WTC11 (cell line): ENCODE measurements around the gene ADAP1.

Source experiments
- CREB1 ChIP-seq: sonication (generic); formaldehyde crosslinking; IDR thresholded peaks from 2 replicates; pipeline ENCODE4 v1.8.0; 2023; ENCODE audit warnings: mild to moderate bottlenecking, missing genetic modification reagents
- CREM ChIP-seq: sonication (generic); formaldehyde crosslinking; IDR thresholded peaks from 2 replicates; pipeline ENCODE4 v1.8.1; 2022; ENCODE audit warnings: mild to moderate bottlenecking, missing genetic modification reagents, moderate library complexity
- FOXJ3 ChIP-seq: sonication (generic); formaldehyde crosslinking; IDR thresholded peaks from 2 replicates; pipeline ENCODE4 v1.9.0; 2021; ENCODE audit warnings: missing genetic modification reagents, mild to moderate bottlenecking, borderline replicate concordance
- FOXP1 ChIP-seq: sonication (generic); formaldehyde crosslinking; IDR thresholded peaks from 2 replicates; pipeline ENCODE4 v1.8.0; 2022; ENCODE audit warnings: missing genetic modification reagents, mild to moderate bottlenecking, moderate library complexity, borderline replicate concordance
- HMGA2 ChIP-seq: fragments of 250-450 bp; sonication (Bioruptor Pico); IDR thresholded peaks from 2 replicates; pipeline ENCODE4 v1.4.0; 2021; ENCODE audit warnings: mild to moderate bottlenecking, moderate library complexity
- NR1H2 ChIP-seq: sonication (generic); formaldehyde crosslinking; IDR thresholded peaks from 2 replicates; pipeline ENCODE4 v1.9.0; 2021; ENCODE audit warnings: mild to moderate bottlenecking, moderate library complexity, missing genetic modification reagents
- ZNF416 ChIP-seq: fragments of 250-450 bp; sonication (Bioruptor Pico); IDR thresholded peaks from 2 replicates; pipeline ENCODE4 v1.9.0; 2021; ENCODE audit warnings: mild to moderate bottlenecking, inconsistent platforms
- TF ChIP-seq, protein P1 (sequence below): sonication (generic); formaldehyde crosslinking; IDR thresholded peaks from 2 replicates; pipeline ENCODE4 v1.8.0; 2023; ENCODE audit warnings: mild to moderate bottlenecking, missing genetic modification reagents
- TF ChIP-seq, protein P2 (sequence below): sonication (generic); formaldehyde crosslinking; conservative IDR thresholded peaks from 2 replicates; pipeline ENCODE4 v1.8.1; 2022; ENCODE audit warnings: mild to moderate bottlenecking, missing genetic modification reagents
- TF ChIP-seq, protein P3 (sequence below): fragments of 200-600 bp; IDR thresholded peaks from 2 replicates; pipeline ENCODE4 v1.8.0; 2022; ENCODE audit warnings: antibody characterized with exemption
- TF ChIP-seq, protein P4 (sequence below): sonication (generic); formaldehyde crosslinking; IDR thresholded peaks from 2 replicates; pipeline ENCODE4 v1.8.1; 2023; ENCODE audit warnings: mild to moderate bottlenecking, missing genetic modification reagents, moderate library complexity
- TF ChIP-seq, protein P5 (sequence below): sonication (generic); formaldehyde crosslinking; IDR thresholded peaks from 2 replicates; pipeline ENCODE4 v1.8.0; 2022; ENCODE audit warnings: mild to moderate bottlenecking, missing genetic modification reagents
- TF ChIP-seq, protein P6 (sequence below): sonication (generic); formaldehyde crosslinking; IDR thresholded peaks from 2 replicates; pipeline ENCODE4 v1.8.0; 2022; ENCODE audit warnings: mild to moderate bottlenecking, missing genetic modification reagents

DNA sequence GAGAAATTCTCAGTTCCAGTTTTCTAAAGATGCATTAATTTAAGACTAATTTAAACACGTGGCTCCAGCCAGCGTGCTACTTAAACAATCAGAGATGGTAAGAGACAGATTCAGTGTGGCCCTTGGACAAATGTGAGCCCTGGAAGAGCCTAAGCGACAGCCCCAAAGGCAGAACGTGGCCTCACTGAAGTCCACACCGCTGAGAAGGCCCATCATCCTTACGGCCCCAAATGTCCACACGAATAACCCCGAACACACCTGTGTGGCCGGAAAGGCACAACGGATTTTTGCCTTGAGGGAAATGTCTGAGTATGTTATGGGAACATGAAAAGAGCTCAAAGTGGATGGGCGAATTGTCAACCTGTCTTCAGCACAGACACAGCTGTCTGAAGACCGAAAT lies 17.6 kb upstream of the ADAP1 start:
- TF ChIP-seq, protein P1, sequence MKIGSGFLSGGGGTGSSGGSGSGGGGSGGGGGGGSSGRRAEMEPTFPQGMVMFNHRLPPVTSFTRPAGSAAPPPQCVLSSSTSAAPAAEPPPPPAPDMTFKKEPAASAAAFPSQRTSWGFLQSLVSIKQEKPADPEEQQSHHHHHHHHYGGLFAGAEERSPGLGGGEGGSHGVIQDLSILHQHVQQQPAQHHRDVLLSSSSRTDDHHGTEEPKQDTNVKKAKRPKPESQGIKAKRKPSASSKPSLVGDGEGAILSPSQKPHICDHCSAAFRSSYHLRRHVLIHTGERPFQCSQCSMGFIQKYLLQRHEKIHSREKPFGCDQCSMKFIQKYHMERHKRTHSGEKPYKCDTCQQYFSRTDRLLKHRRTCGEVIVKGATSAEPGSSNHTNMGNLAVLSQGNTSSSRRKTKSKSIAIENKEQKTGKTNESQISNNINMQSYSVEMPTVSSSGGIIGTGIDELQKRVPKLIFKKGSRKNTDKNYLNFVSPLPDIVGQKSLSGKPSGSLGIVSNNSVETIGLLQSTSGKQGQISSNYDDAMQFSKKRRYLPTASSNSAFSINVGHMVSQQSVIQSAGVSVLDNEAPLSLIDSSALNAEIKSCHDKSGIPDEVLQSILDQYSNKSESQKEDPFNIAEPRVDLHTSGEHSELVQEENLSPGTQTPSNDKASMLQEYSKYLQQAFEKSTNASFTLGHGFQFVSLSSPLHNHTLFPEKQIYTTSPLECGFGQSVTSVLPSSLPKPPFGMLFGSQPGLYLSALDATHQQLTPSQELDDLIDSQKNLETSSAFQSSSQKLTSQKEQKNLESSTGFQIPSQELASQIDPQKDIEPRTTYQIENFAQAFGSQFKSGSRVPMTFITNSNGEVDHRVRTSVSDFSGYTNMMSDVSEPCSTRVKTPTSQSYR (CRISPR knock-in tag), result no peak
- TF ChIP-seq, protein P2, sequence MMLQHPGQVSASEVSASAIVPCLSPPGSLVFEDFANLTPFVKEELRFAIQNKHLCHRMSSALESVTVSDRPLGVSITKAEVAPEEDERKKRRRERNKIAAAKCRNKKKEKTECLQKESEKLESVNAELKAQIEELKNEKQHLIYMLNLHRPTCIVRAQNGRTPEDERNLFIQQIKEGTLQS (CRISPR knock-in tag), result no peak
- no peak for TF ChIP-seq ZNF416 (CRISPR knock-in tag)
- TF ChIP-seq, protein P3, sequence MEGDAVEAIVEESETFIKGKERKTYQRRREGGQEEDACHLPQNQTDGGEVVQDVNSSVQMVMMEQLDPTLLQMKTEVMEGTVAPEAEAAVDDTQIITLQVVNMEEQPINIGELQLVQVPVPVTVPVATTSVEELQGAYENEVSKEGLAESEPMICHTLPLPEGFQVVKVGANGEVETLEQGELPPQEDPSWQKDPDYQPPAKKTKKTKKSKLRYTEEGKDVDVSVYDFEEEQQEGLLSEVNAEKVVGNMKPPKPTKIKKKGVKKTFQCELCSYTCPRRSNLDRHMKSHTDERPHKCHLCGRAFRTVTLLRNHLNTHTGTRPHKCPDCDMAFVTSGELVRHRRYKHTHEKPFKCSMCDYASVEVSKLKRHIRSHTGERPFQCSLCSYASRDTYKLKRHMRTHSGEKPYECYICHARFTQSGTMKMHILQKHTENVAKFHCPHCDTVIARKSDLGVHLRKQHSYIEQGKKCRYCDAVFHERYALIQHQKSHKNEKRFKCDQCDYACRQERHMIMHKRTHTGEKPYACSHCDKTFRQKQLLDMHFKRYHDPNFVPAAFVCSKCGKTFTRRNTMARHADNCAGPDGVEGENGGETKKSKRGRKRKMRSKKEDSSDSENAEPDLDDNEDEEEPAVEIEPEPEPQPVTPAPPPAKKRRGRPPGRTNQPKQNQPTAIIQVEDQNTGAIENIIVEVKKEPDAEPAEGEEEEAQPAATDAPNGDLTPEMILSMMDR, result no peak
- no peak for TF ChIP-seq HMGA2 (CRISPR knock-in tag)
- no peak for TF ChIP-seq CREM
- TF ChIP-seq, protein P4, sequence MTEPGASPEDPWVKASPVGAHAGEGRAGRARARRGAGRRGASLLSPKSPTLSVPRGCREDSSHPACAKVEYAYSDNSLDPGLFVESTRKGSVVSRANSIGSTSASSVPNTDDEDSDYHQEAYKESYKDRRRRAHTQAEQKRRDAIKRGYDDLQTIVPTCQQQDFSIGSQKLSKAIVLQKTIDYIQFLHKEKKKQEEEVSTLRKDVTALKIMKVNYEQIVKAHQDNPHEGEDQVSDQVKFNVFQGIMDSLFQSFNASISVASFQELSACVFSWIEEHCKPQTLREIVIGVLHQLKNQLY (CRISPR knock-in tag), result no peak
- TF ChIP-seq NR1H2 (CRISPR knock-in tag), result no peak
- no peak for TF ChIP-seq CREB1 (CRISPR knock-in tag)
- TF ChIP-seq, protein P5, sequence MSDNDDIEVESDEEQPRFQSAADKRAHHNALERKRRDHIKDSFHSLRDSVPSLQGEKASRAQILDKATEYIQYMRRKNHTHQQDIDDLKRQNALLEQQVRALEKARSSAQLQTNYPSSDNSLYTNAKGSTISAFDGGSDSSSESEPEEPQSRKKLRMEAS, result no peak
- no peak for TF ChIP-seq FOXJ3 (CRISPR knock-in tag)
- TF ChIP-seq FOXP1 (CRISPR knock-in tag), result no peak
- TF ChIP-seq, protein P6, sequence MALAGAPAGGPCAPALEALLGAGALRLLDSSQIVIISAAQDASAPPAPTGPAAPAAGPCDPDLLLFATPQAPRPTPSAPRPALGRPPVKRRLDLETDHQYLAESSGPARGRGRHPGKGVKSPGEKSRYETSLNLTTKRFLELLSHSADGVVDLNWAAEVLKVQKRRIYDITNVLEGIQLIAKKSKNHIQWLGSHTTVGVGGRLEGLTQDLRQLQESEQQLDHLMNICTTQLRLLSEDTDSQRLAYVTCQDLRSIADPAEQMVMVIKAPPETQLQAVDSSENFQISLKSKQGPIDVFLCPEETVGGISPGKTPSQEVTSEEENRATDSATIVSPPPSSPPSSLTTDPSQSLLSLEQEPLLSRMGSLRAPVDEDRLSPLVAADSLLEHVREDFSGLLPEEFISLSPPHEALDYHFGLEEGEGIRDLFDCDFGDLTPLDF (CRISPR knock-in tag), result no peak
